Effector memory CD4-positive, alpha-beta T cell (primary cell): ENCODE data around the gene HAS3.

Source experiments
- DNase-seq, 3 donors: peaks; one replicate each; pipeline ENCODE4 v3.0.0-alpha.2; 2020
- H3K27ac ChIP-seq: 2 replicates; pipeline ENCODE4 v1.7.0; 2013; ENCODE audit warnings: mild to moderate bottlenecking, low read length, moderate library complexity; ENCODE audit not compliant: insufficient read depth, poor library complexity, severe bottlenecking
- H3K27me3 ChIP-seq: replicated peaks from 2 replicates; pipeline ENCODE4 v1.7.0; 2013; ENCODE audit warnings: mild to moderate bottlenecking, low read length; ENCODE audit not compliant: insufficient read depth, control insufficient read depth, poor library complexity, severe bottlenecking
- H3K36me3 ChIP-seq: 2 replicates; pipeline ENCODE4 v1.7.0; 2013; ENCODE audit warnings: mild to moderate bottlenecking, low read length, moderate library complexity; ENCODE audit not compliant: control insufficient read depth, insufficient read depth
- H3K4me1 ChIP-seq: 2 replicates; pipeline ENCODE4 v1.7.0; 2013; ENCODE audit warnings: low read length, mild to moderate bottlenecking; ENCODE audit not compliant: control insufficient read depth, insufficient read depth, poor library complexity, severe bottlenecking
- H3K4me3 ChIP-seq: 2 replicates; pipeline ENCODE4 v1.7.0; 2013; ENCODE audit warnings: low read length, low read depth, mild to moderate bottlenecking; ENCODE audit not compliant: insufficient read depth, poor library complexity, severe bottlenecking
- H3K9me3 ChIP-seq: 2 replicates; pipeline ENCODE4 v1.7.0; 2013; ENCODE audit warnings: mild to moderate bottlenecking, low read length, moderate library complexity; ENCODE audit not compliant: control insufficient read depth

HAS3 gene

GRCh38 chr16:69089091-69089910, 16.2 kb upstream of the HAS3 start:
- H3K27ac ChIP-seq = no peak overlapping the region
- H3K27me3 ChIP-seq = no peaks in the 10 kb centered on the region
- no peak overlapping the region for H3K4me3 ChIP-seq
- no peaks in the 10 kb centered on the region for H3K36me3 ChIP-seq
- no peak for DNase-seq
- no peaks in the 10 kb centered on the region for H3K4me1 ChIP-seq
- no peaks in the 10 kb centered on the region for H3K9me3 ChIP-seq

DNA sequence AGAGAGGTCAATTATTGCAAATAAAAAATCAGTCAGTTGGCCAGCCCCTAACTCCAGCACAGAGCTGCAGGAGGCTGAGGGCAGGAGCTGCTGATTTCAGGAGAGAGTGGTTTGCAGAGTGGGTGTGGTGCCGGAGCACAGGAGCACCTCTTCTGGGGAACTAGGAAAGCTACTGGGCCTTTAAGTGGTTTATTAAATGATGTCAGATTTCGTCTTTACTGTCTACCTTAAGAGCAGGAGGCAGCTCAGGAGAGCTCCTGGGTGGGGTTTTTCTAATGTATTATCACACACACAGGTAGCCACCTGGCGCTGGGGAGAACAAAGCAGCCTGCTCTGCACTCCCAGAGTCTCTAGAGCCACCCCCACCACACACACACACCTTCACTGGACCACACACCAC, 11.5 kb upstream of the HAS3 start:
- Histone ChIP-seq H3K27me3 (no peaks in the 10 kb centered on the region), H3K36me3 (no peaks in the 10 kb centered on the region)
- DNase-seq = no peak

DNA sequence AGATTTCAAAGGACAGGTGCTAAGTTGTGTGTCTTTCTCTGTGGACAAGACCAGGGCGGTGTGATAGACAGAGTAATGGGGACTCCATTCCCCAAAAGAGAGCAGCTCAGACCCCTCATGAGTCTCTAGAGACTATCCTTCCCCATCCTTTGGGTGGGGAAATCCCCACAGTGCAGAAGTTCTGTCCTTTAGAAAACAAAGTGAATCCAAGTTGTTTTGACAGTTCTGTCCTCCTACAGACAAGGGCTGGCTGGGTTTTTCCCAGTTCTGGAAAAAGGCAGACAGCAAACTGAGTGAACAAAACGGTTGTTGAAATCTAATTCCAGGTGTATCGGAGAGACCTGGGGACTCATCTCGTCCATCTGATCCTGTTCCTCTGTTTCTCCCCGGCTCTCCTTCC, 11.0 kb upstream of the HAS3 start:
- Histone ChIP-seq H3K4me1 (no peaks in the 10 kb centered on the region), H3K36me3 (no peaks in the 10 kb centered on the region), H3K27me3 (no peaks in the 10 kb centered on the region), H3K9me3 (no peaks in the 10 kb centered on the region), H3K4me3 (no peak overlapping the region), H3K27ac (no peak overlapping the region)
- DNase-seq = no peak

More for the DNA sequence above, 11.5 kb upstream of the HAS3 start:
- H3K9me3 ChIP-seq = no peaks in the 10 kb centered on the region
- H3K4me3 ChIP-seq = no peak overlapping the region
- no peak overlapping the region for H3K27ac ChIP-seq
- H3K4me1 ChIP-seq = no peaks in the 10 kb centered on the region

DNA sequence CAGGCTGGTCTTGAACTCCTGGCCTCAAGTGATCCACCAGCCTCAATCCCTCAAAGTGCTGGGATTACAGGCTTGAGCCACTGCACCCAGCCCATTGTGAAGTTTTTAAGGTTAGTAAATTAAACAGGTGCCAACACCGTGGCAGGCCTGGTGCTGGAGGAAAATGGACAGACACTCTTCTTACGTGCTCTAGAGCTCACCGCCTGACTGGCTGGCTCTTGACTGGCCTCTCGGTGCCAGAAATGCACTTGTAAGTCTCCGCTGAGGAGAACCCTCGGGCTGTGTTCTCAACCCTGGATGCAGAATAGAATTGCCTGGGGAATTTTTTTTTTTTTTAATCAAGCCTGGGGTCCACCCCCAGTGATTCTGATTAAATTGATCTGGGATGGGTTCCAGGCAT, 10.3 kb upstream of the HAS3 start:
- Histone ChIP-seq H3K27me3 (no peaks in the 10 kb centered on the region), H3K4me3 (no peak overlapping the region), H3K9me3 (no peaks in the 10 kb centered on the region), H3K27ac (no peak overlapping the region), H3K36me3 (no peaks in the 10 kb centered on the region), H3K4me1 (no peaks in the 10 kb centered on the region)
- DNase-seq = no peak

- no peak overlapping the region for H3K27ac ChIP-seq
- no peak overlapping the region for H3K4me3 ChIP-seq
- H3K9me3 ChIP-seq = no peaks in the 10 kb centered on the region
- peaks cover under 1% of the 10 kb centered on the region for H3K4me1 ChIP-seq
- no peaks in the 10 kb centered on the region for H3K36me3 ChIP-seq
- no peak for DNase-seq
- no peaks in the 10 kb centered on the region for H3K27me3 ChIP-seq
These were observed 5.3 kb upstream of the HAS3 start for GRCh38 chr16:69100071-69100691.

DNA sequence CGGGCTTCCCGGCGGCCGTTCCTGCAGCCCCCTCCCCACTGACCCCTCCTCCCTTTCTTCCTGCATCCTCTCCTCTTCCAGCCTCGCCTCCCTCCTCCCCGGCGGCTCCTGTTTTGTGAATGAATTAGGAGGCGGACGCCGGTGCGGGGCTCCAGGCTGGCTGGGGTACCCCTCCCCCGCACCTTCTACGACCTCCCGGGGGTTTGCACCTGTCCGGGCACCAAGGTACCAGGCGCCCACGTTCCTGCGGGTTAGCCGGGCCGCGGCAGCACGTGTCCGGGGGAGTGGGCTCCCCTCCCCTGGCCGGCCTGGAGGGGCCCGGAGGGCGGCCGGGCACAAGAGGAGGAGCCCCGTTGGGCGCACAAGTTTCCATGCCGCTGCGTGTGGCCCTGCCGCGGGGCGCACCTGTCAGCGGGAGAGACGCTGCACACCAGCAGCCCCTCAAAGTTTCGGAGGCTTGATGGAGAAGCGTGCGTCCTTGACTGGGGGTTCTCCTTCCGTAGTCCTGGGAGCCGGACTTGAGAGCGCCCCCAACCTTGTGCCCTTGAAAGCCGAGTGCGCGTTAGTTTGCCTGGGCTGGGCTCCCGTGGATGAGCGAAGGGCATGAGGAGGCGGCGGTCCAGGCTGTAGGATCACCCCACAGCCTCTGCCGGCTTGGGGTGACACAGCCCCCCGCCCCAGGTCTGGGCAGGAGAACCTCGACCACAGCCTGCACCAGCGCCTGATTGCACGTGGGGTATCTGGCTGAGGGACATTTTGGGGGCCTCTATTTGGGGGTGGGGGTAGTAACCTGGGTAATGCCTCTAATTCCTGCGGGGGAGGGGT, 1.2 kb downstream of the HAS3 start:
- Histone ChIP-seq H3K27me3 (peaks cover 12% of the 10 kb centered on the region), H3K9me3 (no peaks in the 10 kb centered on the region), H3K36me3 (peaks cover 7% of the 10 kb centered on the region), H3K4me1 (peaks cover 23% of the 10 kb centered on the region), H3K4me3 (peak overlapping the region; percentile 39), H3K27ac (no peak overlapping the region)
- DNase-seq = no peak

DNA sequence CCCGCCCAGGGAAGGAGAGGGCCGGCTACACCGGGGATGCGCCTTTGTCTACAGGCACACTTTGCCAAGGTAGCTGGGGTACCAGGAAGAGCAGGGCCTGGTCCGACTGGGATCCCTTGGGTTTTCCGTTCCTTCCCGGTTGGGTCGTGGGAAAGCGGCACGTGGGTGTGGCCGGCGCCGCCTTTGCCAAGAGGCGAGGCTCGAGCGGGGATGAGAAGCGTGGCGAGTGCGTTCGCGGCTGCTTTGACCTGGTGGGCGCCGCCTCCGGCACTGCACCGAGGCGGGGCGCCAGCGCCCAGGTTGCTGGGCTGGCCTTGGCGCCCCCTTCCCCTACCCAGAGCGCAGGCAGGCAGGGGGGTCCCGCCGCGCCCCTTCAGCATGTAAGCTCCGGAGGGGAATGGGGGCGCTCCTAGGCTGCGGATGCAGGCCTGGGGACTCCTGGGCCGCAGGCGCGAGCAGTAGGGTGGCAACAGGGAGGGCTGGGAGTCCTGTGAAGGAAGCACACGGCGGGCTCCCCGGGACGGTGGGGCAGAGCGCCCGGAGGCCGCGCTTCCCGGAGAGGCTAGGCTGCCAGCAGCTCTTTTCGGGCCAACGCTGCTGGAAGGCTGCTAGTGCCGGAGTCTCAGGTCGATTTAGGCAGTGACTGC, 2.0 kb downstream of the HAS3 start:
- Histone ChIP-seq H3K4me3 (peak overlapping the region; percentile 17), H3K27me3 (peaks cover 12% of the 10 kb centered on the region), H3K9me3 (no peaks in the 10 kb centered on the region), H3K27ac (no peak overlapping the region), H3K4me1 (peaks cover 23% of the 10 kb centered on the region), H3K36me3 (peaks cover 7% of the 10 kb centered on the region)
- no peak for DNase-seq

GRCh38 chr16:69108064-69108904, 2.8 kb downstream of the HAS3 start:
- Histone ChIP-seq H3K4me3 (no peak overlapping the region), H3K27me3 (peaks cover 12% of the 10 kb centered on the region), H3K36me3 (peaks cover 7% of the 10 kb centered on the region)

DNA sequence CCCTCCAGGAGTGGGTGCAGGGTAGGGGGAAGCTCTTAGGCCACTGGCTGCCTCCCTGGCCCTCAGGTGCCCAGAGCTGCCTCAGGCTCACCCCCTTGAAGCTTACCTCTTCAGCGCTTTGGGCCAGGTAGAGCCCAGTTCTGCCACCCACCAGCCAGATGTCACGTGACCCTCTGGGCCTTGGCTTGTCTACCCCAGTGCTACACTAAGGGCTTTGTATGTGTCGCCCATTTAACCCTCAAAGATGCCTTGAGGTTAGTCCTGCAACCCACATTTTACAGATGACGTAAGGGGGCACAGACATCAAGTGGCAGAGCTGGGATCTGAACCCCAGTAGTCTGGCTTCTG, 3.4 kb downstream of the HAS3 start:
- Histone ChIP-seq H3K9me3 (no peaks in the 10 kb centered on the region), H3K4me1 (peaks cover 23% of the 10 kb centered on the region), H3K36me3 (peaks cover 7% of the 10 kb centered on the region), H3K27me3 (peaks cover 12% of the 10 kb centered on the region), H3K27ac (no peak overlapping the region), H3K4me3 (no peak overlapping the region)
- no peak for DNase-seq

More at GRCh38 chr16:69108064-69108904, 2.8 kb downstream of the HAS3 start:
- DNase-seq = no peak
- Histone ChIP-seq H3K27ac (no peak overlapping the region), H3K4me1 (peaks cover 23% of the 10 kb centered on the region), H3K9me3 (no peaks in the 10 kb centered on the region)
